Mucosa of rectum (tissue), 2 donors: ENCODE results near the gene ZNF516.

ENCODE experiments used
- H3K27ac ChIP-seq, 2 donors: one replicate each; pipeline ENCODE4 v1.7.0; 2013; ENCODE audit warnings: inconsistent platforms in 2 of 2, low read depth in 2 of 2, low read length in 2 of 2
- H3K27me3 ChIP-seq, 2 donors: one replicate each; pipeline ENCODE4 v1.7.0; 2013; ENCODE audit warnings: low read length in 2 of 2; ENCODE audit not compliant: control insufficient read depth in 2 of 2, insufficient read depth in 2 of 2
- H3K36me3 ChIP-seq, 2 donors: one replicate each; pipeline ENCODE4 v1.7.0; 2013; ENCODE audit warnings: low read length in 2 of 2; ENCODE audit not compliant: control insufficient read depth in 2 of 2, insufficient read depth in 2 of 2
- H3K4me1 ChIP-seq, 2 donors: one replicate each; pipeline ENCODE4 v1.7.0; 2013; ENCODE audit warnings: low read length in 2 of 2, mild to moderate bottlenecking in 1 of 2; ENCODE audit not compliant: control insufficient read depth in 2 of 2, insufficient read depth in 2 of 2
- H3K4me3 ChIP-seq, 2 donors: one replicate each; pipeline ENCODE4 v1.7.0; 2013; ENCODE audit warnings: low read length in 2 of 2
- H3K9ac ChIP-seq, 2 donors: one replicate each; pipeline ENCODE4 v1.7.0; 2013; ENCODE audit warnings: low read length in 2 of 2, low read depth in 1 of 2, mild to moderate bottlenecking in 1 of 2
- H3K9me3 ChIP-seq, 2 donors: one replicate each; pipeline ENCODE4 v1.7.0; 2013; ENCODE audit warnings: low read length in 2 of 2; ENCODE audit not compliant: control insufficient read depth in 2 of 2
- donor health status: healthy.
- donor health status: Normal muscosa, but diverticular disease.

ZNF516 gene

DNA sequence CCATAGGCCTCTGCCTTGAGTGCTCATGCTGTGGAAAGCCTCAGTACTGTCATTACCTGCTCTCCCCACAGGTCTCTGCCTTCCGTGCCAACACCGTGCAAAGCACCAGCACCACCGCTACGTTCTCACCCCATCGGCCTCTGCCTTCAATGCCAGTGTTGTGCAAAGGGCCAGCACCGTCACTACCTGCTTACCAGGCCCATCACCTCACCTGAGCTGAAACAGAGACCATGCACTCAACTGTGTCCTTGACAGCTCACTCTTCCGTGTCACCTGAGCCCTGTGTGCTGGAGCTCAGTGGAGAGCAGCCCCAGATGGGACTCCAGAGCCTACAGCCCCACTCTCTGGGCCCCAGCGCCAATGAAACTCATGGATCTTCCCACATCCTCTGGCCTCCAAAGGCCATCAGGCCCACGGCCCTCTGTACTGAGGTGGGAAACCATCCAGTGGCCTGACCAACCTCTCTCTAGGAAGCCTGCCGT is 62.7 kb downstream of the ZNF516 start:
- Histone ChIP-seq H3K36me3 (peaks cover 0 to 22% of the 10 kb centered on the region in 2 donors), H3K27me3 (no peaks in the 10 kb centered on the region), H3K9ac (no peak overlapping the region), H3K4me1 (no peaks in the 10 kb centered on the region), H3K9me3 (no peaks in the 10 kb centered on the region), H3K27ac (no peak overlapping the region), H3K4me3 (no peak overlapping the region)

DNA sequence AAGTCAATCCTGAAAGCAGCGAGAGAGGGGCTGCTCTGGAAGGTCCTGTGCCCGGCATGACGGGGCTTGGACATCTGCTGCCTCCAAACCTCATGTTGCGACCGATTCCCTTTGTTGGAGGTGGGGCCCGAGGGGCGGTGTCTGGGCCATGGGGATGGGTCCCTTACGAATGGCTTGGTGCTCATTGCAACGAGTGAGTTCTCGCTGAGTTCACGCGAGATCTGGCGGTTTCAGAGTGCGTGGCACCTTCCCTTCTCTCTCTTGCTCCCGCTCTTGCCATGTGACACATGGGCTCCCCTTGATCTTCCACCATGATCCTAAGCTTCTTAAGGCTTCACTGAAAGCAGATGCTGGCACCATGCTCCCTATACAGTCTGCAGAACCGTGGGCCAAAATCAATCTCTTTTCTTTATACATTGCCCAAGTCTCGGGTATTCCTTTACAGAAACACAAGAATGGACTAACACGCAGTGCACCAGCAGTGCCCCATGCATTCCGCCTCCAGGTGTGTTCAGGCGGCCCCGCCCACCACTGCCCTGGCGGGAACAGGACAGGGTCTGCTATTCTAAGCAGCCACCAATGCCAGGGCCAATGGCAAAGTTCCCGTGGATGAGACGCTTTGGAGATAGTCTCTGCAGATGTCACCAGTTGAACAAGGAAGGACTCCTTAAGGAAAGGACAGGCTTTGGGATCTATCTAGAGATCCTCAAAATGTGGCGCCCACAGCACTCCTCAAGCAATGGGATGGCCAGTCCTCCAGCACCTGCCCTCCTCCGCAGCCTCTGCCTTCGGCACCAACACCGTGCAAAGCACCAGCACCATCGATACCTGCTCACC is 63.4 kb downstream of the ZNF516 start:
- no peaks in the 10 kb centered on the region for H3K4me1 ChIP-seq
- no peaks in the 10 kb centered on the region for H3K27me3 ChIP-seq
- H3K36me3 ChIP-seq: peaks cover 0 to 22% of the 10 kb centered on the region in 2 donors
- no peak overlapping the region for H3K27ac ChIP-seq
- no peak overlapping the region for H3K9ac ChIP-seq
- H3K9me3 ChIP-seq: no peaks in the 10 kb centered on the region
- no peak overlapping the region for H3K4me3 ChIP-seq

DNA sequence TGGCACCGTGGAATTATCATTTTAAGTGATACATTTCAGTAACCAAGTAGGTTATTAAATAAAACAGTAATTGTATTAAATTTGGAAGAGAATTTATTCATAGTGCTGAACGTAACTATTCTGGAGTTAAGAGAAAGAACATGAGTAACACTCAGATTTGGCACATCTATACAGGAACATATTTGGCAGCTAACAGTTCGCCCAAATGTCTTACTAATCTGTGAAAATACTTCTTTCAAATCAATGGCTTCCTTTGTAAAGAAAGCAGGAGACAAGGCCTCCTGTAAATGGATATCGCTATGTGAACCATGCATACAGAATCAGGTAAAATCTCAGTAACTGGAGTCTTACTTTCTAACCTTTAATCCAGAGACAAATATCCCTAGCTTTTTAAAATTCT is 64.4 kb downstream of the ZNF516 start:
- H3K9me3 ChIP-seq: no peaks in the 10 kb centered on the region
- peaks cover 0 to 16% of the 10 kb centered on the region in 2 donors for H3K36me3 ChIP-seq
- H3K9ac ChIP-seq: no peak overlapping the region
- no peaks in the 10 kb centered on the region for H3K27me3 ChIP-seq
- no peak overlapping the region for H3K4me3 ChIP-seq
- H3K4me1 ChIP-seq: no peaks in the 10 kb centered on the region
- no peak overlapping the region for H3K27ac ChIP-seq

- Histone ChIP-seq H3K4me1 (no peaks in the 10 kb centered on the region), H3K36me3 (peaks cover 0 to 14% of the 10 kb centered on the region in 2 donors), H3K27ac (no peak overlapping the region), H3K9me3 (no peaks in the 10 kb centered on the region), H3K4me3 (no peak overlapping the region), H3K9ac (no peak overlapping the region), H3K27me3 (no peaks in the 10 kb centered on the region)
Observed at GRCh38 chr18:76429262-76430126, 65.5 kb downstream of the ZNF516 start.

DNA sequence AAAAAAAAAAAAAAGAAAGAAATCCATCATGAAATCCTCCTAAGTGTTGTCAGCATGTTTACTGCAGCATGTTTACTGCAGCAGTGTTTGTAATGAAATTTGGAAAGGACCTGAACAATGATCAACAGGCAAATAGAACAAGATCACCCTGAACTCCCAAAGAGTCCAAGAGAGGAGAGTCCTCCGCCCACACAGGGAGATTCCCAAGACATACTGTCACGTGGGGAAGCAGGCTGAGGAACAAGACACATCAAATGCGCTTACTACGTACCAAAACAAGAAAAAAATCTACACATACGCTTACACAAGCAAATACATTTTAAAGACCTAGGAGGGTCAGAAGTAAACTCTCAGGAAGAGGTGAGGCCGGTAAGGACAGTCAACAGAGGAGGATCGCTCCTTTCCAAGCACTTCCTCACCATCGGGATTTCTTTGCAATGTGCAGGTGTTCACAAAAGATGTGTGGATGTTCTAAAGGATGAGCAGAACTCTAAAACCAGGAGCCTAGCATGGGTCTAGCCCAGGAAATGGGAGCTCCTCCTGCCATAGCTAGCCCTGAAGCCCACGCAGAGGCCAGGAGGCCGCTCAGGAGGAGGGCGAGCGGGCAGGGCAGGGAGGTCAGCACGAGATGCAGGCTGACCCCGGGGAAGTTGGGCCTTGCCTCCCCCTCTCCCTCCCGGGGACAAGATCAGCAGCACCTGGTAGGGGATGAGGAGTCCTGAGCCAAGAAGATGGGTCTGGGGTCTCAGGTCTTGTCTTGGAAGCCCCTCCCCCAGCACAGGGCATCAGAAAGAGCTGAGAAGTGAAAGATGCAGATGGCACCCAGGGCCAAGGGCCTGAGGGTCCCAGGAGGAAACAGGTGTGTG is 66.4 kb downstream of the ZNF516 start:
- H3K27ac ChIP-seq: no peak overlapping the region
- H3K9ac ChIP-seq: no peak overlapping the region
- H3K36me3 ChIP-seq: peaks cover 0 to 10% of the 10 kb centered on the region in 2 donors
- no peak overlapping the region for H3K4me3 ChIP-seq
- H3K4me1 ChIP-seq: no peaks in the 10 kb centered on the region
- H3K9me3 ChIP-seq: no peaks in the 10 kb centered on the region
- H3K27me3 ChIP-seq: no peaks in the 10 kb centered on the region

- Histone ChIP-seq H3K4me1 (no peaks in the 10 kb centered on the region), H3K36me3 (no peaks in the 10 kb centered on the region), H3K9ac (no peak overlapping the region), H3K27ac (no peak overlapping the region), H3K27me3 (no peaks in the 10 kb centered on the region), H3K4me3 (no peak overlapping the region), H3K9me3 (no peaks in the 10 kb centered on the region)
Observed at GRCh38 chr18:76426737-76427305, 68.2 kb downstream of the ZNF516 start.

GRCh38 chr18:76425146-76426131 is 69.6 kb downstream of the ZNF516 start:
- H3K4me1 ChIP-seq: peaks cover 0 to 2% of the 10 kb centered on the region in 2 donors
- H3K36me3 ChIP-seq: no peaks in the 10 kb centered on the region
- no peak overlapping the region for H3K4me3 ChIP-seq
- H3K9ac ChIP-seq: no peak overlapping the region
- no peak overlapping the region for H3K27ac ChIP-seq
- no peaks in the 10 kb centered on the region for H3K9me3 ChIP-seq
- H3K27me3 ChIP-seq: no peaks in the 10 kb centered on the region

- Histone ChIP-seq H3K4me1 (peaks cover 0 to 2% of the 10 kb centered on the region in 2 donors), H3K9me3 (no peaks in the 10 kb centered on the region), H3K27me3 (no peaks in the 10 kb centered on the region), H3K4me3 (no peak overlapping the region), H3K36me3 (no peaks in the 10 kb centered on the region), H3K9ac (no peak overlapping the region), H3K27ac (no peak overlapping the region)
Observed at GRCh38 chr18:76422838-76423237, 72.2 kb downstream of the ZNF516 start.

- Histone ChIP-seq H3K4me3 (no peak overlapping the region), H3K9me3 (no peaks in the 10 kb centered on the region), H3K27me3 (no peaks in the 10 kb centered on the region), H3K4me1 (peaks cover 0 to 2% of the 10 kb centered on the region in 2 donors), H3K9ac (no peak overlapping the region), H3K36me3 (no peaks in the 10 kb centered on the region), H3K27ac (no peak overlapping the region)
Observed at GRCh38 chr18:76422121-76422520, 72.9 kb downstream of the ZNF516 start.
